ENCODE data around the gene DBX1.

- no peak for TF ChIP-seq CTCF (IDR thresholded peaks at IDR 0.05)
- TF ChIP-seq POLR2A (IDR thresholded peaks at IDR 0.05) = no peak
Measured at GRCh38 chr11:20134991-20135736, 25.1 kb downstream of the DBX1 start.
